Immature natural killer cell (primary cell): Measurements from ENCODE around the gene SEC31A. TPM values are rescaled to one million over a fixed set of nuclear protein-coding genes. Genes with fewer than 3 reads are reported as not detected.

Experiments
- DNase-seq, 3 donors: peaks; one replicate each; pipeline ENCODE4 v3.0.0; 2022; ENCODE audit warnings: mixed read lengths in 1 of 3
- H3K27ac Mint-ChIP-seq, 6 donors: one replicate each; pipeline ENCODE4 v1.8.0; 2020; ENCODE audit warnings: mixed read lengths in 6 of 6, mild to moderate bottlenecking in 5 of 6, inconsistent platforms in 4 of 6, moderate library complexity in 3 of 6
- H3K27me3 Mint-ChIP-seq, 3 donors: one replicate each; pipeline ENCODE4 v1.8.0; 2020 to 2021; ENCODE audit warnings: low read depth in 3 of 3, mild to moderate bottlenecking in 3 of 3, mixed read lengths in 3 of 3, moderate library complexity in 3 of 3, inconsistent platforms in 1 of 3
- H3K36me3 Mint-ChIP-seq, 3 donors: one replicate each; pipeline ENCODE4 v1.8.0; 2020; ENCODE audit warnings: mixed read lengths in 3 of 3, inconsistent platforms in 2 of 3, mild to moderate bottlenecking in 2 of 3
- H3K4me1 Mint-ChIP-seq, 2 donors: one replicate each; pipeline ENCODE4 v1.8.0; 2020; ENCODE audit warnings: inconsistent platforms in 2 of 2, mild to moderate bottlenecking in 2 of 2, mixed read lengths in 2 of 2, moderate library complexity in 1 of 2
- H3K4me3 Mint-ChIP-seq, 5 donors: one replicate each; pipeline ENCODE4 v1.8.0; 2020; ENCODE audit warnings: mild to moderate bottlenecking in 5 of 5, mixed read lengths in 5 of 5, inconsistent platforms in 3 of 5, moderate library complexity in 3 of 5
- H3K9me3 Mint-ChIP-seq, 6 donors: one replicate each; pipeline ENCODE4 v1.8.0; 2020; ENCODE audit warnings: mild to moderate bottlenecking in 6 of 6, mixed read lengths in 6 of 6, inconsistent platforms in 4 of 6, moderate library complexity in 3 of 6
- polyA plus RNA-seq, 3 donors: library from polyadenylated mRNA; unstranded; fragments of 300-500 nt; fragmentation: Illumina TruSeq; gene quantifications; one replicate each; pipeline ENCODE4 v1.2.3, GENCODE V29; 2021

Gene SEC31A
- polyA plus RNA-seq, 3 donors from 2014 or later, result 109 to 150 (median 147) TPM

DNA sequence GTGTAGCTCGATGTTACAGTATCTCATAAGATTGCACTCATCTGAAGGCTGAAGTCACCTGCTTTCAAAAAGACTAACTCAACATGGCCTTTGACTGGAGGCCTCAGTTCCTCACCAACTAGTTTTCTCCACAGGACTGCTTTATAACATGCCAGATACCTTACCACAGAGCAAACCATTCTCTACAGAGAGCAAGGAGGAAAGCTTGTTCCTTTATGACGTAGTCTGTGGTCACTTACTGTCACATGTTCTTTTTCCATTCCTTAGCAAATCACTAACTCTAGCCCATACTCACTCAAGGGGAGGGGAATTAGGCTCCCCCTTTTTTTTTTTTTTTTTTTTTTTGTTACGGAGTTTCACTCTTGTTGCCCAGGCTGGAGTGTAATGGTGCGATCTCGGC is 12.8 kb upstream of the SEC31A start:
- Mint-ChIP-seq H3K9me3 (no peaks in the 10 kb centered on the region), H3K4me3 (no peak overlapping the region), H3K27me3 (peaks cover 0 to 4% (median 0%) of the 10 kb centered on the region in 3 donors), H3K27ac (peak overlapping the region in 2 of 6 donors; percentile 15 to 18), H3K36me3 (peaks cover 3 to 4% (median 4%) of the 10 kb centered on the region in 3 donors), H3K4me1 (peaks cover 7 to 16% of the 10 kb centered on the region in 2 donors)
- no peak for DNase-seq

DNA sequence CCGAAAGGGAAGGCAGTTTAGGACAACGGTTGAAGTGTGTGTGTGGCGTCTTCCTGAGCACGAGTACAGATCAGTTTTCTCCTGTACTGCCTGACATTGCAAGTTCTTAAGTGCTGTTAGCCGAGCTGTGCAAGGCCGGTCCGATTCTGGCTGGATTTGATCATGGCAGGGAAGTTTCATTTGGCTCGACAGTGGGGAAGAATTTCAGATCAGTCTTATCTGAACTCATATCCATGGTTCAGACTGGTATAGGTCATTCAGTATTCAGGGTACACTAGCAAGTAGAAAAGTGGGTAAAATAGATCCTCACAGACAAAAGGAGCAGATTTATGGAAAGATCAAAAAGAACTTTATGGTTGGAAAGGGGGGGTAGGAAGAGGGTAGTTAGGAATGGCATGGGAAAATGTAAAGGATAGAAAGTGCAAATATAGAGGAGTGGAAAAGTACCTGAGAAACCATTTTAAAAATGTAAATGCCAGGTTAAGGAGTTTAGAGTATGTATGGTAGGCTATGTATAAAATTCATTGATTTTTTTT is 10.3 kb upstream of the SEC31A start:
- Mint-ChIP-seq H3K36me3 (peaks cover 2 to 6% (median 5%) of the 10 kb centered on the region in 3 donors), H3K9me3 (no peaks in the 10 kb centered on the region), H3K27me3 (peaks cover 0 to 4% (median 0%) of the 10 kb centered on the region in 3 donors), H3K4me1 (peaks cover 10 to 24% of the 10 kb centered on the region in 2 donors), H3K27ac (no peak overlapping the region), H3K4me3 (no peak overlapping the region)
- no peak for DNase-seq

DNA sequence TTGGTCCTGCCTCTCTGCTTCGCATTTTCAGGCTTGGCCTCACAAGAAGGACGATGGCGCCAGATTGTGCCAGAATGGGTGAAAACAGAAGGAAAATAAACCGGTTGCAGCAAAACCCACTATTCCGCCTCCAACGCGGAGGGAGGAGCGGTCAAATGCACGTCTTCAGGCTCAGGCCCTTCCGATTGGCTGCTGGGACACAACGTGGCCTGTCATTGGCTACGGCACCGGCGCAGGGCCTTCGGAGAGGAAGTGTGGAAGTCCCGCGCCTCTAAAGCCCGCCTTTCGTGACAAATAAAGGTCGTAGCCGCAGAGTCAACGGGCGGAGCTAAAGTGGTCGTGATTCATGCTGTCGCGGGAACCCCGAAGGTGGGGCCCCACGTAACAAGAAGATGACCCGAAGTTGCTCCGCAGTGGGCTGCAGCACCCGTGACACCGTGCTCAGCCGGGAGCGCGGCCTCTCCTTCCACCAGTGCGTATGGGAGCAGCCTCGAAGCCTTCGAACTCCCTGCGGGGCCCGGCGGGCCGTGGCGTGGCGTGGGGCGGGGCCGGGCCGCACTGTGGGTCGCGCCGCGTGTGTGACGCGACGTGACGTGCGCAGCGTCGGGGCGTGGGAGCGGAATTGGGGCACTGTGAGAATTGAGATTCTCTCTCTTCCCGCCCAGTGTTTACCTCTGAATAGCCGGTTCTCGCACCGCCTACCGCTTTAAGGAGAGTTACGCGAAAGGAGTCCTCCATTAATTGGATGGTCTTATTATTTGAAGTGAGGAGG is 9.6 kb upstream of the SEC31A start, which contains the start of gene THAP9:
TSS of gene THAP9 (plus strand) at position 325 of the 772 bp plus-strand sequence. CDS start at position 393, 68 bp downstream.
- peaks cover 2 to 8% (median 5%) of the 10 kb centered on the region in 3 donors for H3K36me3 Mint-ChIP-seq
- no peak within 1 kb of the TSS for H3K27ac Mint-ChIP-seq
- peaks cover 9 to 26% of the 10 kb centered on the region in 2 donors for H3K4me1 Mint-ChIP-seq

DNA sequence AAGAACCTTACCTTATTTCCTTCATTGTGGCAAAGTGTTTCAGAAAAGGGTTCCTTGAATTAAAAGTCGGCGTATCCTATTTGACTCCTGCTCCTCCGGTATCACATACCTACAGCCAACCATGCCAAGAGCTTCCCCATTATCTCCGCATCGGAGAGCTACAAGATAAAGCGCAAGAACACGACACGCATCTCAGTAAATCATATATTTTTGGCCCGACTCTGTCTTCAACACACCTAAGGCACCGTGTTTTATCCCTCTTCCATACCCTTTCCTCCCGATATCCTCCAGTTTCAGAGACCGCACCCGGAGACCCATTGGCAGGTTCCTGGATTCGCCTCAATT is 9.1 kb upstream of the SEC31A start:
- peaks cover 5 to 22% of the 10 kb centered on the region in 2 donors for H3K4me1 Mint-ChIP-seq
- H3K4me3 Mint-ChIP-seq, result no peak overlapping the region
- no peaks in the 10 kb centered on the region for H3K9me3 Mint-ChIP-seq
- peaks cover 0 to 3% (median 0%) of the 10 kb centered on the region in 3 donors for H3K27me3 Mint-ChIP-seq
- no peak for DNase-seq
- H3K27ac Mint-ChIP-seq, result no peak overlapping the region
- H3K36me3 Mint-ChIP-seq, result peaks cover 4 to 10% (median 5%) of the 10 kb centered on the region in 3 donors

More for the DNA sequence above, 9.6 kb upstream of the SEC31A start, which contains the start of gene THAP9:
- H3K4me3 Mint-ChIP-seq, result no peak within 1 kb of the TSS
- peak; percentile 97 to 98 (median 98) for DNase-seq
- no peaks in the 10 kb centered on the region for H3K9me3 Mint-ChIP-seq
- peaks cover 0 to 4% (median 2%) of the 10 kb centered on the region in 3 donors for H3K27me3 Mint-ChIP-seq

DNA sequence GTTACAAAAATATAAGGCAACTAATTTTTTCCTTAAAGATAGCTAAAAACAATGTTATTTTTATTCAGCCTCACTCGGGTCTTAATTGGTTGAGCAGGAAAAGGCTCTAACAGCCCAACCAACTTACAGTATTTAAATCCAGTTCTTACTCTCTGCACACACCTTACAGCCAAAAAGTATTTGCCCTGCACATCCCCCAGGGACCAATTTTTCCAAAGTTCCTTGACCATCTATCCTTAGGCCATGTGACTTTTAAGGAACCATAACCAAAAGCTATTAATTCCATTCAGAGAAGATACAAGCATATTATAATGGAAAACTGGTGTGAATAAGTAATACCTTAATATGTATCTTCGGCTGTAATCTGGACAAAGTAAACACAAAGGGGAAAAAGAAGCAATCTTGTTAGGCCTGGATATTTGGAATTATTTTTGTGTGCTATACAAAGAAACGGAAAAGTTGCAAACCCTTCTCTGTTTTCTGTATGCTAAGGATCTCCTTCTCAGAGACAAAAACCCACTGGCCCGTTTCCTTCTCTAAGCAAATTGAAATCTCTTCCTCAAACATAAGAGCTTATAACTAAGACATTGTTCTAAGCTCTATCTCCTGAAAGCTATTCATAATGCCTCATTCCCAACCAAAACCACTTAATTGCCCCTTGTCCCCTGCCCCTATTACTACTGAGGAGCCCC is 8.6 kb upstream of the SEC31A start:
- Mint-ChIP-seq H3K9me3 (no peaks in the 10 kb centered on the region), H3K4me3 (no peak overlapping the region), H3K27me3 (peaks cover 0 to 3% (median under 1%) of the 10 kb centered on the region in 3 donors), H3K27ac (no peak overlapping the region), H3K36me3 (peaks cover 6 to 13% (median 7%) of the 10 kb centered on the region in 3 donors), H3K4me1 (peaks cover 3 to 18% of the 10 kb centered on the region in 2 donors)
- DNase-seq, result no peak

DNA sequence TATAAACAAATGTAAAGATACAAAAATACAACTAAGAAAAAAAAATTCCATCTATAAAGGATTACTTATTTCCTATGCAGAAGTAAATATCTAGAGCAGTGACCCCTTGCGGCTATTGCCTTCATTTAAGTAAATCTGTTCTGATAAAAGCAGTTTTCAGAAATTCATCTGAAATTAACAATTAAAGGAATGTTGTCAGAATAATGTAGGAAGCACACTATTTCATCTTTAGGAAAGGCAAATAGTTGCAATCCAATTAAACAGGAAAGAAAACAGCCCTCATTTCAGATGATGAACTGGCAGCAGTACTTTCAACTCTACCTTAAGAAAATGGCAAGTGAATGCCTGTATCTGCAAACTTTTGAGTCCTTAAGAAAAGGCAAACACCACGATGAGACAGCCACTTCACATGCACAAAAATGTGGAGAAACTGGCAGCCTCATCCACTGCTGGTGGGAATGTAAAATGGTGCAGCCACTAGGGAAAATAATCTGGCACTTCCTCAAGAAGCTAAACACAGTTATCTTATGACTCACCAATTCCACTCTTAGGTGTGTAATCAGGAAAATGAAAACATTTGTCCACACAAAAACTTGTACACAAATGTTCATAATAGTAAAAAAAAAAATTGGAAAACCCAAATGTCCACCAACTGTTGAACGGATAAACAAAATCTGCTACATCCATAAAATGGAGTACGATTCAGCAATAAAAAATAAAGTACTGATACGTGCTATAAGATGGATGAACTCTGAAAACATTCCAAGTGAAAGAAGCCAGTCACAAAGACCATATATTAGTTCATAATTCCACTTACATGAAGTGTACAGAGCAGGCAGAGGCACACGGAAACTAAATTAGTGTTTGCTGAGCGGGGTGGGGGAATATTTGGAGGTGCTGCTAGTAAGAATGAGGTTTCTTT is 7.6 kb upstream of the SEC31A start:
- no peaks in the 10 kb centered on the region for H3K9me3 Mint-ChIP-seq
- H3K27ac Mint-ChIP-seq, result no peak overlapping the region
- H3K36me3 Mint-ChIP-seq, result peaks cover 11 to 20% (median 11%) of the 10 kb centered on the region in 3 donors
- DNase-seq, result no peak
- H3K27me3 Mint-ChIP-seq, result peaks cover 0 to 3% (median 2%) of the 10 kb centered on the region in 3 donors
- no peak overlapping the region for H3K4me3 Mint-ChIP-seq
- H3K4me1 Mint-ChIP-seq, result peaks cover 3 to 22% of the 10 kb centered on the region in 2 donors

DNA sequence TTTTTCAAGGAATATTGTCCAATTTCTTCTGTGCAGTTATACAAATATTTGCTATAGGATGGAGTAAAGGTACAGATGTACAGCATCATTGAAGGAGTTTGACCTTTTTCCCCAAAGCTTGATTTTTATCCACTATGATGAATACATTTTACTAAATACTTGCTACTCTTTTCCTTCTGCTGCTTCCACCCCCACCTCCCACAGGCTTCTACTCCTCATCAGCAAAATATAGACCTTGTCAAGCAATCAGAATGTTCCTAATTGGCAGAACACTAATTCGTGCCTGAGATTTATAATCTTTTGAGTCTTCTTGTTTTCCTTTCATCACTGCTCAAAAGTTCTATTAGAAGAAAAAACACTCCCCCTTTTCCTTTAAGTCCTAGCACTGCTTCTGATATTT is 5.8 kb upstream of the SEC31A start:
- peaks cover 11 to 20% (median 11%) of the 10 kb centered on the region in 3 donors for H3K36me3 Mint-ChIP-seq
- no peak for DNase-seq
- H3K27me3 Mint-ChIP-seq, result peaks cover 0 to 3% (median 2%) of the 10 kb centered on the region in 3 donors
- no peak overlapping the region for H3K4me3 Mint-ChIP-seq
- peaks cover 4 to 32% of the 10 kb centered on the region in 2 donors for H3K4me1 Mint-ChIP-seq
- H3K27ac Mint-ChIP-seq, result peak overlapping the region in 5 of 6 donors; percentile 11 to 61 (median 32)
- no peaks in the 10 kb centered on the region for H3K9me3 Mint-ChIP-seq

DNA sequence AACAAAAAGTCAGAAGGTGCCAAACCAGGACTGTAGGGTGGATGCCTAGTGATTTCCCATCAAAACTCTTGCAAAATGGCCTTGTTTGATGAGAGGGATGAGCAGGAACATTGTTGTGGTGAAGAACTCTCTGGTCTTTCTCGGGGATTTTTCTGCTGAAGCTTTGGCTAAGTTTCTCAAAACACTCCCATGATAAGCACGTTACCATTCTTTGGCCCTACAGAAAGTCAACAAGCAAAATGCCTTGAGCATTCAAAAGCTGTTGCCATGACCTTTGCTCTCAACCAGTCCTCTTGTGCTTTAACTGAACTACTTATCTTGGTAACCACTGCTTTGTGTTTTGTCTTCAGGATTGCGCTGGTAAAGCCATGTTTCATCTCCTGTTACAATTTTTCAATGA is 3.0 kb upstream of the SEC31A start:
- H3K4me3 Mint-ChIP-seq, result no peak overlapping the region
- peaks cover 28 to 56% of the 10 kb centered on the region in 2 donors for H3K4me1 Mint-ChIP-seq
- peaks cover 11 to 20% (median 11%) of the 10 kb centered on the region in 3 donors for H3K36me3 Mint-ChIP-seq
- DNase-seq, result no peak
- peaks cover 16 to 22% (median 19%) of the 10 kb centered on the region in 3 donors for H3K27me3 Mint-ChIP-seq
- H3K9me3 Mint-ChIP-seq, result no peaks in the 10 kb centered on the region
- H3K27ac Mint-ChIP-seq, result peak overlapping the region; percentile 9 to 75 (median 40)

DNA sequence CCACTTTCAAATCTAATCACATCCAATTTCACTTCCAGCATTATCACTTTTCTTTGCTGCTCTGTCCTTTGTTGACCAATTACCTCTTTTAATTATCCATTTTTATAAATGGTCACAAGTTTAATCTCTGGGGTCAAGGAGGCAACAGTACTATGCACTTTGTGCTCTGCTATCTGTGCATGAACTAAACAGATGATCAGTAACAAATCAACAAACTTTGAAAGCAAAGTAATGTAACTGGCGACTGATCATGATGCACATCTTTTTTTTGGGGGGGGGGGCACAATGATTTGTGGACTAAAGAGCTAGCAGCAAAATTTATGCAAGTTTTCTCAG is 1.5 kb upstream of the SEC31A start:
- peak overlapping the region; percentile 98 to 99 (median 99) for H3K27ac Mint-ChIP-seq
- no peaks in the 10 kb centered on the region for H3K9me3 Mint-ChIP-seq
- peaks cover 31 to 61% of the 10 kb centered on the region in 2 donors for H3K4me1 Mint-ChIP-seq
- peaks cover 16 to 22% (median 19%) of the 10 kb centered on the region in 3 donors for H3K27me3 Mint-ChIP-seq
- no peak for DNase-seq
- H3K36me3 Mint-ChIP-seq, result peaks cover 11 to 20% (median 11%) of the 10 kb centered on the region in 3 donors
- H3K4me3 Mint-ChIP-seq, result peak overlapping the region; percentile 24 to 97 (median 96)

DNA sequence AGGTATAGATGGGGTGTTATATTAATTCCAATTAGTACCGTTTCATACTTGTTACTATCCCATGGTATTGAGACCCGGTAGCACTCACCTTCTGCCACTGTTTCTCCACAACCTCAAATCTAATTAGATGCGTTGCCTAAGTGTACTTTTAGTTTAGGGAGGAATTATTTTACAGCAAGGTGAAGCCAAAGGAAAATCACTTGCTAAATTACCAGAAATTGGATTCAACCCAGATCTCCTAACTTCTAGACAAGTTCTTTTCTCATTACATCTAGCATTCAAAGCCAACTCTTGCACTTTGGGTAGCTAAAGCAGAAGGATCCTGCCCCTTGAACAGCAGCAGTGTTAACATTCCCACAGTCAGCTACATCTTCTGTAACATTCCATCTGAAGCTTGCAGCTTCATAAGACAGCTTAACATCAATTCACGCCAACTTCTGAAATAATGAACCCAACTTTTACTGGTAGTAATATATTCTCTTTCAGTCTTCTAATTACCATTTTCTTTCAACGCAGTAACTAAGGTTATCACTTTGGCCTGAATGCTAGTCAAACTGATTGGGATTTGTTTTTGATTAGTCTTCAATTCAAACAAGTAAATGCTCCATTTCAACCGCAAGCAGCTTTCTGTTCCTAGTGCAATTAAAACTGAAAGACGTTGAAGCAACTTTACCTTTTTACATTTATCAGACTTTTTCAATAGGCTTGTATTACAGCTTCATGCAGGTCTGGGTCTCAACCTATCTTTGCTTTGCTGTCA is 934 bp upstream of the SEC31A start:
- H3K36me3 Mint-ChIP-seq, result peaks cover 8 to 17% (median 11%) of the 10 kb centered on the region in 3 donors
- H3K4me3 Mint-ChIP-seq, result peak overlapping the region; percentile 95 to 98 (median 96)
- peaks cover 16 to 22% (median 19%) of the 10 kb centered on the region in 3 donors for H3K27me3 Mint-ChIP-seq

DNA sequence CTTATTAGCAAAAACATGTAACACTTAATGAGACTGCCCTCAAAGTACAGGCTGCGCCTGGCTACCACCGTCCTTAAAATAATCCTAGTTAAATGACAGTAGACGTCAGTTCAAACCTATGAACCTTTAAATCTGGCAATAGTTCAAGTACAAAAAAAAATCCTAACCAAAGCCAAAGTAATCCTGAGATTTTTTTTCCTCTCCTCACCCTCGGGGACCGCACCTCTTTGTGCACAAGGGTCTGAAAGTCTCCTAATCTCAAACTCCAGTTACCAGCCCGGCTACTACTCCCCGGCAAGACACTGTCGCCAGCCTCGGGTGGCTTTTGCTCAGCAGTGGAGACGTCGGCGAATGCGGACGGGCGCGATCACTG is 439 bp downstream of the SEC31A start:
- peak overlapping the region; percentile 98 to 99 (median 99) for H3K27ac Mint-ChIP-seq
- no peak for DNase-seq
- H3K27me3 Mint-ChIP-seq, result peaks cover 14 to 22% (median 19%) of the 10 kb centered on the region in 3 donors
- H3K4me3 Mint-ChIP-seq, result peak overlapping the region; percentile 95 to 98 (median 96)
- H3K4me1 Mint-ChIP-seq, result peaks cover 35 to 68% of the 10 kb centered on the region in 2 donors
- H3K9me3 Mint-ChIP-seq, result no peaks in the 10 kb centered on the region
- H3K36me3 Mint-ChIP-seq, result peaks cover 6 to 11% (median 9%) of the 10 kb centered on the region in 3 donors

More for the DNA sequence above, 934 bp upstream of the SEC31A start:
- no peak for DNase-seq
- no peaks in the 10 kb centered on the region for H3K9me3 Mint-ChIP-seq
- H3K27ac Mint-ChIP-seq, result peak overlapping the region; percentile 98 to 99 (median 99)
- H3K4me1 Mint-ChIP-seq, result peaks cover 34 to 62% of the 10 kb centered on the region in 2 donors

DNA sequence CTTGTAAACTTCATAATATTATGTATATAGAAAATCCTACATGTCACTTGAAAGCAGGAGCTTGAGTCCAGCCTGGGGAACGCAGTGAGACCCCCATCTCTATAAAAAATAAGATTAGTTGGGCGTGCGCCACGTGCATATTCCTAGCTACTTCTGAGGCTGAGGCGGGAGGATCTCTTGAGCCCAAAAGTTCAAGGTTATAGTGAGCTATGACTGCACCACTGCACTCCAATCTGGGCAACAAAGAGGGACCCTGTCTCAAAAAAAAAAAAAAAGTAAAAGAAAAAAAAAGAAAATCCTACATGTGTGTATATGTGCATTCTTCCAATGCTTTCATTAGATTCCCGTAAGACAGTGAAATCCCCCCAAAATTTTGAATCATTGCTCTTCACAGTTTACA is 1.7 kb downstream of the SEC31A start:
- H3K4me3 Mint-ChIP-seq, result peak overlapping the region; percentile 95 to 98 (median 96)
- H3K9me3 Mint-ChIP-seq, result no peaks in the 10 kb centered on the region
- H3K27ac Mint-ChIP-seq, result peak overlapping the region; percentile 98 to 99 (median 99)
- peaks cover 1 to 5% (median 3%) of the 10 kb centered on the region in 3 donors for H3K36me3 Mint-ChIP-seq
- H3K27me3 Mint-ChIP-seq, result peaks cover 13 to 20% (median 19%) of the 10 kb centered on the region in 3 donors
- H3K4me1 Mint-ChIP-seq, result peaks cover 43 to 75% of the 10 kb centered on the region in 2 donors
- DNase-seq, result no peak
